HPDE6-E6E7 (cell line): ENCODE data around the gene MAN2A1.

Experiments
- DNase-seq: peaks from one replicate; pipeline ENCODE4 v3.0.0; 2011; ENCODE audit warnings: missing footprints; ENCODE audit errors: extremely low spot score

Gene MAN2A1

DNA sequence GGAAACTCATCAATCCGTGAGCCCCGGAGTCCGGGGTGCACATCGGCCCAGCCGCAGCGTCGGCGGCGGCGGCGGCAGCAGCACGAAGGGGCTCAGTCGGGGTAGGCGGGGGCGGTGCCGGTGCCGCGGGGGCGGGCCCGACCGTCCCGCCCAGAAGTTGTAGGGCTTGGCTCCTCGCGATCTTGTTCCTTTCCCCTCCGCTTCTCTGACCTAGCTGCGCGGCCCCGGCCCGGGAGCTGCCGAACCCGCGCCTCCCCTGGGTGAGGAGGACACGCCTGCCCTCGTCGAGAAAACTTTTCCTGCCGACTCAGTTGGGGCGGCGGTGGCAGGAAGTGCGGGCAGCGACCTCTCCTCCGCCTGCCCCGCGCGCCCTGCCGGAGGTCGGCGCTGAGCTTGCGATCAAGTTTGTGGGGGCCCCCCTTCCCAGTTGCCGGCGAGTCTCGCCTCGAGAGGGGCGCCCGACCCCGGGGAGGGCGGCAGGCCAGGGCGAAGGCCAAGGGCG lies at the start of gene MAN2A1:
Gene MAN2A1, plus strand, starts transcription at position 188 of the 502 bp plus-strand sequence. CDS start 491 bp downstream, outside the sequence.
- peak; percentile 58 for DNase-seq

DNA sequence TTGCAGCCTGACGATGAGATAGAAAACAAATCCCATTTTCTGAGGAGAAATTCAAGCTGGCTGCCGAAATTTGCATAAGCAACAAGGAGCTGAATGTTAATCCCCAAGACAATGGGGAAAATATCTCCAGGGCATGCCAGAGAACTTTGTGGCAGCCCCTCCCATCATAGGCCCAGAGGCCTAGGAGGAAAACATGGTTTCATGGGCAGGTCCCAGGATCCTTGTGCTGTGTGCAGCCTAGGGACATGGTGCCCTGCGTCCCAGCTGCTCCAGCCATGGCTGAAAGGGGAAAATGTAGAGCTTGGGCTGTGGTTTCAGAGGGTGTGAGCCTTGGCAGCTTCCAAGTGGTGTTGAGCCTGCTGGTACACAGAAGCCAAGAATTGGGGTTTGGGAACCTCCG lies 48.8 kb upstream of the MAN2A1 start:
- DNase-seq, result no peak

DNA sequence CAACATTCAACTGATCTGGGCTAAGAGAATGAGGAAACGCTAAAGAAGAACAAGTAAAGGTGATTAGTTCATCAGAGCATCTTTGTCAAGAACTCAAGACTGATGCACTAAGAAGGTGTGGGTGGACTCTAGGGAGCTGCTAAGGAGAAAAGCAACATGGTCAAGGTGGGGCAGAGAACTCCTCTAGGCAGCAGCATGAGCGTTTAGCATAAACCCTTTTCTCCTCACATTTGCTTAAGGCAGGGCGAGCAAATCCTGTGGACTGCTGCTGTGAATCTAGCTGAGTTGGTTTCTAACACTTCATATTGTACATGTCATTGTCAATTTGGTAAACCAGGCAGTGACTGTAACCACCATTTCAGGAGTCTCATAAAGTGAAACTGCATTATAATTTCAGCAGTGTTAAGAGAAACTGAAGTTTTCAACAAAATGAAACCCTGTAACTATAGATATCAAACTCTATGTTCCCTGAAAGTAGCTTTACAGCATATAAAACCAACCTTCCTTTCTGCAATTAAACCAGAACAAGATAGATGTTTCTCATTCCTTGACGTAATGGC lies 45.9 kb upstream of the MAN2A1 start:
- DNase-seq, result no peak

DNA sequence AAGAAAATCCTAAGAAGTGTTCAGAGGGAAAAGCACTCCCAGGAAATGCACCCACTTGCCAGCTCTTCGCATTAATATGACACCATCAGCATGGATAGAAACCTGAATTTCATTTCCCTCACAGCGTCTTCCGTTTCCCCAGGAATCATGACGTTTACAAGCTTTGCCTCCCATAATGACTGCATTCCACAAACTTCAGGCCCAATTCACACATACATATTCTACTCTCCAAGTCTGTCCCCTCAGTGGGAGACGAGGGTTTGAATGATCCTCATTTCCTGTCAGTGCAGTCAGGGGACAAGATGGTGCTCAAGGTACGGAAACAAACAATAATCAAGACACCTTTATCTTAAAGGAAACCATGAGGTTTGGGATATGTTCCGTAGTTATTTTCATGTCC lies 44.9 kb upstream of the MAN2A1 start:
- no peak for DNase-seq

DNA sequence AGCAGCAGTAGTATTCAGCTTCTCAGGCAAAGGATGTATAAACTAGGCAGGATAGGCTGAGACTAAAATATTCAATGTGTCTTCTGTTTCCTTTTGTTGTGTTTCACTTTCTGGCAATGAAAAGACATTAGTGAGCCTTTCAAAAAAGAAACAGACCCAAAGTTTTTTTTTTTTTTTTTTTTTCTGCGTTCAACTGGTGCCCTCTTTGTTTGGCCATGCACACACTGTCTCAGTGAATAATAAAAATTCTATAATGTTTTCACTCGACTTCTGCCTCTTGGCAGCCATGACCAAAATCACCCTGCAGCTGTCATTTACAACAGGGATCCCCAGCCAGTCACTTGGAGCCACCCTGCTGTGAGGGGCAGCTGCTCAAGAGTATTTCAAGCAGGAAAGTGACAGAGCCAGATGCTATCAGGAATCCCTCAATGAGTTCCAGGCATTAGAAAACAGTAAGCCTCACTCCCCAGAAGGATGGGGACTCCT lies 44.0 kb upstream of the MAN2A1 start:
- no peak for DNase-seq

DNA sequence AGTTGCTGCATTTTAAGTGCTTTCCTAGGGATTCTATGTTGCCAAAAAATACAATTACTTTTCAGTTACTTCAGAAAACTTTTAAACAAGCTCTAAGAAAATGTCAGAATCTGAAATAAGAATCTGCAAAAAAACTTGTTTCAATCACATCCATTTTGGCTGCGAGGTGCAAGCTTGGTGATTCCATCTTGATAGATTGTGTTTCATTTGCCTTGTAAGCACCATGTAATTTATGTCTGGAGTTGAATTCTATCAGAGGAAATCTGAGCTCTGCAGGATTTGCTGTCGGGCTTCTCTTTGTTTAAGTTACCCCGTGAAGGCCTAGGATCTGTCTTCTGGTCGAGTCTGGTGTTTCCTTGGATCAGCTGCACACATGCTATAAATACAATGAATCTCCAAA lies 40.4 kb upstream of the MAN2A1 start:
- no peak for DNase-seq

DNA sequence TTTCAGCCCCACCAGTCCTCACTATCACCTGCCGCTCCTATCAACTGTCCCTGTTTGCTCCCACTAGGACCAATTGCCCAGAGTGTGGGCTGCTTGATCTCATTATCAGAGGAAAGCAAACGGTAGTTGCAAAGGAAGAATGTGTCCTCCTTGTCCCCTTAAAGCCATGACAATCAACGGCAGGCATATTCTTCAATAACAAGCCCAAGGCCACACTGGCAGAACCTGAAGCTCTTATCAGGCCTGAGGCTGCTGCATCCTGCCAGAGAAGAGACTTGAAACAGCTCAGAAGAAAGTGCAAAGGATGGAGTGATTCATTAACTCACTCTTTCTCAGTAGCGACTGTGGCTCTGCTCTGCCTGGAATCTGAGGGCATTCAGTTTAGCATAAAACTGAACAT lies 39.2 kb upstream of the MAN2A1 start:
- no peak for DNase-seq

DNA sequence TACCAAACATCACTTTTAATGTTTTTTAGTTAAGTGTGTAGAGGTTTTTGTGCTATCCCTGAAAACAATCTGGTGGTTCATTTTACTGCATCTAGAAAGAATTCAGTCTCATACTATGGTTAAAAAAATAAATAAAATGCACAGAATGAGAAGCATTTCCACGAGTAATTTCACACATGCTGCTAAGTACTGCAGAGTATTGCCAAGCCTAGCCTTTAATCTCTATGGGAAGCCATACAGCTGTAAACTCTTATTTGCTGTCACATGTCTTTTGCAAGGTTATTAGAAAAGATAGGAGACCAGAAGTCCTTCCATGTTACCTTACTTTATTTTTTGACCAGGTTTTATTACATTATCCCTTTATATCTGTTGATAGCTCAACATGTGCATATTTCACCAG lies 37.6 kb upstream of the MAN2A1 start:
- no peak for DNase-seq

DNA sequence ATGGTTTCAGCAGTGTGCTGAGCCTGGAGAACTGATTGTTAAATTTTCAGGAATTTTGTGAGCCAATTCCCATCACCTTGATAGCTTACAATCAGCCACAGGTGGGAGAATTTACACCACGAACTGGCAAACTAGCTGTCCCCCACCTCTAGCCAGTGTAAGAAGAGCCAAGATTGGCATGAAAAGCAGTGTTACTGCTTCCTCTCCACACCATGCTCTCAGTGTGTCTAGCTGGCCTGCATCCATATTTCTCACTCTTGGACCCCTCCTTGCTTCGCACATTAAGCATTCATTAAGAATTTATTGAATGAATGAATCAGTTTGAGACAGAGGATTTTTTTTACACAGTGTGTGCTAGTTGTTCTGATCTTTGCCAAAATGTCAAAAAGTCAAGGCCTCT lies 36.7 kb upstream of the MAN2A1 start:
- no peak for DNase-seq

DNA sequence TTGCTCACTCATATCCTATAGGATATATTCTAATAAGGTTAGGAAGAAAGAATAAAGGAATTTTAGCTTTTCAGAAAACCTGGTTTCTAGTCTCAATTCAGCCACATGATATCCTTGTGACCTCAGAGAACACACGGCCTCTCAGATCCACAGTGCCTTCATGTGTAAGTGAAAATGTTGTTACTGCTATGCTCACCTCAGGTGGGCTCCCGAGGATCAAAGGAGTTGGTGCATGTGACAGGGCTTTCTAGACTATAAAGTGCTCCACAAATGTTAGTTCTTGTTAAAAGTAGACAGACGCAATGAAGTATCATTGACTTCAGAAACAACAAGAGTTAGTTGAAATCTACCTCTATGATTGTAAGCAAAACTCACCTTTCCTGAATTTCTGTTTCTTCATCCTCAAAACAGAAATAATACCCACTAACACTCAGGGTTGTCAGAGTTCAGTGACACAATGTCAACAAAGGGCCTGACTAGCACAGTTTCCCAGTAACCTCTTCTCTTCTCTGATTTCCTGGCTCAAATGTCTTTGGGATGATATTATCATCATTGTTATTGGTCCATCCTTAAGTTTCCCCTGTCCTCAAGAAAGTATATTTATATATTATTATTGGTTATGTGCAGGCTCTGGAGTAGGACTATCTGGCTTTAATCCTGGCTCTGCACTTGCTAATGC lies 36.0 kb upstream of the MAN2A1 start:
- no peak for DNase-seq

DNA sequence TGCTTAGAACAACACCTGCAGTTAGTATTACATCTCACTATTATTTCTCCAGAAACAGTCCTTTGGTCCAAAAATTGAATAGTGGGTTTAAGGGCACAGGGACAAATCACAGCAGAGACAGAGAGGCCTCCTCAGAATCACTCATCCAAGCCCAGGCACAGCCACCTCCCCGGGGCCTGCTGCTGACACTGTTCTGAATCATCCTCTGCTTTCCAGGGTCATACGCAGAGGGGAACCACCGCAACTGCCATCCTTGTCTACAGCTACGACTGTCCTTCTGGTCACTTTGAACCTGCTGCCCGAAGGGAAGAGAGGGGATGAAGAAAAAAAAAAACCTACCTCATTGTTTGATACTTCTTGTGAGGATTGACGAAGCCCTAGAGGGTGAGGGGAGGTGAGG lies 35.3 kb upstream of the MAN2A1 start:
- peak; percentile 50 for DNase-seq

DNA sequence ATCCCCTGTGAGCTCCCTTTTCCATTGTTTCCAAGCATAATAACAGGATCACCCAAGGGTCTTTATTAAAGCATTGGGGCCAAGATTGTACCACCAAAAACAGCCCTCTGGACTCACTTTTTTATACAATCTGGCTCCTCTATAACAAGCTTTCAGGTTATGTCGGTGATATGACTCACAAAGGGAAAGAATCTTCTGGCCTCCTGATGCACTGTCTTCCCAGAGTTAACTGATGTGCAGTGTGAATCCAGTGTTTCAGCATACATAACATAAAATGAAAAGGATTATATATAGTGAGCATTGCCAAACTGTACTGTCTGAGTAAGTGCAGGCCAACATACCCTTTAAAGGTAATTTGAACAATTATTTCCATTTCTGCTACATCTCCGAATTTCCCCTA lies 33.9 kb upstream of the MAN2A1 start:
- DNase-seq, result peak; percentile 3

DNA sequence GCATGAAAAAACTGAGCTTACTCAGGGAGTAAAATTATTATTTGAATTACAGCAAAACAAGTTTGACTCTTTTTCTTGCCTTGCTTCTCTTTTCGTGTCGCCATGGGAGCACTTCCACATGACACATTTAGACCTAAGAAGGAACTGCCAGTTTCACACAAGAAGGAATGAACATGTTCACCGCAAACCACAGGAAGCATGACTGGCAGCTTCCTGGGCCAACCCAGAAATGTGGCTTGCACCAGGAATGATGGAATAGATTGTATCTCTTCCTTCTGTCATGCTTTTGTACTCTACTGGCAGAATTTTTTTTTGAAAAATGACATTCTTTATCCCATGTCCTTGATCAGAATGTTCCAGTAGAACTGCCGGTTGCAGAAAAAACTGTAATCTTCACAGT lies 32.9 kb upstream of the MAN2A1 start:
- DNase-seq, result peak; percentile 54

DNA sequence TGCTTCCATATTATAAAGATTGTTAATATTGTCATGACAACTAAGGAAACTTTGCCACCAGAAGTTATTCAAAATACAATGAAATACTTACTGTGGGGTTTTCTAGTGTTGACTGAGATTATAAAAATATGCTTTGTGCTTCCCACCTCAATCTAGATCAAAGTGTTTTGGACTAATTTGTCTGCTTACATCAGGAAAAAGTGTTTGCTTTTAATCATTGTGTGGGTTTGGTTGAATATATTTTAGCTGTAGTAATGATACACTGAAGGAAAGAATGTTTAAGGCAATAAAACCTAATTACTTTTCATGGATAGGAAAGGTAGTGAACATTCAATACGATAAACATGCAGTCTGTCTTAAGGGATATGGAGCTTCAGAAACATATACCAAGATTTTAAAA lies 29.8 kb upstream of the MAN2A1 start:
- DNase-seq, result no peak

DNA sequence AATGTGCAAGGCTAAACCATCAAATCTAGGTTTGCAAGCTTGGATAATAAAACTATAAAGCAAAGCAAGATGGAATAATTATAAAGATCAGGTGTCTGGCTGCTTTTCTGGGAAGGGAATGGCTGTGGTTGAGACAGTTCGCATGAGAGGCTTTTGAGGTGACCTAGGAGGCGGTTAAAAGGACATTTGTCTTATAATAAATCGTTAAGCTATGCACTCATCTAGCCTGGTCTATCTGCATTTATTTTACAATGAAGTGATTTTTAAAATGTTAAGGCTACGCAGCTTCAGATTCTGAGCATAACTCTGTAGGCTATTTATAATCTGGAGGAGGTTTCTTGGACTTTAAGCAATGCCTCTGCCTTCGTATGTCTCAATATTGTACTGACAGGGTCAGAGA lies 29.4 kb upstream of the MAN2A1 start:
- no peak for DNase-seq

DNA sequence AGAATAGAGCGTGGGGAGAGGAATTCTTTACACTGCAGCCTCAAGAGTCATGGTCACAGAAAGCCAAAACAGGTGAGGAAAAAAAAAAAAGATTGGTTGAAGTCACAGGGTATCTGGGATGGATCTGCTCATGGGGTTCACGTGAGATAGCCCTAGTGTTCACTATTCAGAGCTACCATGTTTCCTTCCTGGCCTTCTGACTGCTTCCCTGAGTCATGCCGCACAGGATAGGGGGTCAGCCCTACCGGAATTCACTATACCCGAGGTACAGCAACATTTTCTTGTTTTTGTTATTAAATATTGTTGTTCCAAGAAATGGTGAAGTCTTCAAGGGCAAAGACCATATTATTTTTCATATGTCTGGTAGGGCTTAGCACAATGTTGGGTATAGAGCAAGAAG lies 21.5 kb upstream of the MAN2A1 start:
- no peak for DNase-seq

DNA sequence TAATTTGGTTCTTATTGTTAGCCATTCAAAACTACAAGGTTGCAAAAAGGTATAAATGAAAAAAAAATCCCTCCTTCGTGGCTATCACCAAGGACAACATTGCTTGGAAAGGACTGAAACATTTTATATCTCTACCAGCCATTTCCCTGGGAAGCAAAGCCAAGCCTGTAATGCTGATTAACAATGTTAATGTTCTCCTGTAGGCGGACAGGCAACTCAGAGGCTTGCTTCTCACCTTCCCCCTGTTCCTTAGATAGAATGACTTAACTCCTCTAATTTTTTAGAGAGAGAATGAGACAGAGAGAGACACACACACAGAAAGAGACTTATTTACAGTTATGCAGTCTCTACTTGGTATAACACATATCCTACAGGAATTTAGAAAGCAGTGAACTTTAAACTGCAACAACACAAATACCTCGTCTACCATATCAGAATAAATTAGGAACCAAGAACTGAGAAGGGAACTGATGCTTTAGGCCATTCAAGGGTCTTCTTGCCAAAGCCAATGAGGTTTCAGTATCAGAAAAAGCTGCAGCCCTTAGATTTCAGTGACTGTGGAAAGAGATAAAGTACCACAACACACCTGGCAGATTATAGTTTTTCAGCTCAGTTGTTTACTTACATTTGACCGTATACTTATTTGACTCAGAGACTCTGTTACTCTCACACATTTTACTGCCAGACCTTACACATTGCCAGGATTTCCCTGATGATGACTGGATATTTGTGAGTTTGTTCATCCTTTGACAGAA lies 20.9 kb upstream of the MAN2A1 start:
- no peak for DNase-seq

DNA sequence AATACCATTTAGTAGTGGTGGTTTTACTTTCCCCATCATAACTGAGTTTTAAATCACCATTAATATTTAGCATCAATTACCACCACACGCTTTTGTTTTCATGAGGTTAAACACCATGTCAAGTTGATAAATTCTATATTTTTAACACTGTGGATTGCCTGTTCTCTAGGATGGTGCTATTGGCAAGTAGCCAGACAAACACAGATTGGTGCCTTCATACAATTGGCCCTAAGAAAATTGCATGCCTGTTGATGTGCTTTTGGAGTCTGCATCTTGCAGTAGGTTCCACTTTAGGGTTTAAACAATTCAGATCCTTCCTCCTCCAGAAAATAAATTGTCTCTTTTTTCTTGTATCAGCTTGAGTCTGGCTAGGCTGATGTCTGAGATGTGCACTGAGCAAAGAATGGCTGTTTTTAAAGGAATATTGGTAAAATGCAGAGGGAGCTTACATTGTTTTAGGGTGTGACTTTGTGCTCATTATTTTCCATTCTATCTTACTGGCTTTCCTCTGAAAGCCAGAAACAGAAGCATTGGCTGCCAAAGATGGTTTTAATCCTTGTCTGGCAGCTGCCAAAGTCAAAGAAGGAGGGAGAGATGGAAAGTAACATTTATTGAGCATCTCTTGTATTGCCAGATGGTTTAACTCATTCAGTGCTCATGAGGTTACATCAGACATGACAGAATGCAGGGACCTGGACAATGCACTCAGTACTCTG lies 19.6 kb upstream of the MAN2A1 start:
- DNase-seq, result no peak

DNA sequence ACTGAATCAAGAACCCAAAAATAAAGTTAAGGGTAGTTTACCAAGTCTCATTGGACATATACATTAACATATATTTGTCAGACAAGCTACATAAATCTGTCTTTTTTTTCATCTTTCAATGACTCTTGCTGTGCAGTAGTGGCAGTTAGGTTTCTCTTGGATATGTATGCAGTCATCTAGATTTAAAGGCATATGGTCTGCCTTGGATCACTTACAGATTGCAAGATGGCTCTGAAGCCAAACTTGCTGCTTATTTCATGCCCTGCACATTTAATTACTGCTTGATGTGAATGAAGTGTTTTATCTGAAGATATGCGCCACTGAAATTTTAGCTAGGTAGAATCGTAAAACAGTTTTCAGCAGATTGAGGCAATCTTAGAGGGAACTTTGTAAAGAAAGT lies 18.6 kb upstream of the MAN2A1 start:
- no peak for DNase-seq

DNA sequence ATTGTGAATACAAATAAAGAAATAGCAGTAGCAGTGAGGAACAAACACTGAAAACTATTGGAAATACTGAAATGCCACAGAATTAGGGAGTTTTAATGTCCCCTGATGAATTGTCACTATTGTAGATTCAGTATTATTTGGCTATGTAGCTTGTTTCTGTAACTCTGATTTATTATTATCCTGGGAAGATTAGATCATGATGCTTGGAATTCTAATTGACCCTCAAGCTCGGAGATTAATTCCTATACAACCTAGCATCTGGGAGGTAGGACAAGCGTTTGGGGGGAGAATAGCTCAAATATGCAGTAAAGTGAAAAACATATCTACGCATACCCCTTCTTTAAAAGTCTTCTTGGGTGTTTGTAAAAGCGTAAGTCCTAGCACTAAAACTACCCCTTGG lies 15.1 kb upstream of the MAN2A1 start:
- DNase-seq, result no peak

DNA sequence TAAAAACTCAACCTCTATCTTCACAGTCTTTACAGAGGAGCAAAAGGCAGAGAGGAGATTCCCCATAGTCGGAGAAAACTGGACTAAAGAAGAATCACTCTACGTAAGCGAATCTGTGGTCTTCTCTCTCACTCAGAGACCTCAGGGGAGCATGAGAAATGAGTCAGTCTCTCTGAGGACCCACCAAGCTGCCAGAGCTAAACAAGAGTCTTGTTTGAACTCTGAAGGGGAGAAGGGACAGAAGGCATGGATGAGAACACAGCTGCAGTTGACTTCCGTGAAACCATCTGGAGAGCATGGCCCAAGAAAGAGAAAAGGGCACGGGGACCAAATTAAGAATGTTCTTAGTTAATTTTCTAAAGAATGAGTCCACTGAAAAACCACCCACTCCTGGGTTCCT lies 12.8 kb upstream of the MAN2A1 start:
- DNase-seq, result no peak

DNA sequence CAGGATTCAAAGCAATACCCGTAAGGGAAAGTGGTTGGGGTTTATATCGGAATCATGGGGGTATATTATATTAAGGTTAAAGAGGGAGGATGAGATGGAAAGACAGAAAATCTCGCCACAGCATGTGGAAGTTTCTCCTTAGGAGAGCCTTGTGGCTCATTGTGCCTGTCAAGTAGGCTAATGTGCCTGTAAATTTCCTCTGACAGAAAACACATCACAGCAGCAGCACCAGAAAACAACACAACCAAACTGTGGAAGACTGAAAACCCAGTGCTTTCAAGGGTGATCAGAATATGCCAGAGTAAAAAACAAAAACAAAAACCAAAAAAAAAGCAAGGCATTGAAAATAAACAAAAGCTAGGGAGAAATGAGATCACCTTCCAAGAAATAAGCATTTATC lies 11.3 kb upstream of the MAN2A1 start:
- DNase-seq, result no peak
